ENCODE measurements around the gene ANKRD63. TPM values are rescaled to one million over a fixed set of nuclear protein-coding genes. Genes with fewer than 3 reads are reported as not detected.

The ANKRD63 gene
- total and polyA plus RNA-seq, 9 of the 15 experiments (the other 6 are each of a cell fraction or from before 2014, with no cell fraction given): 1.3 to 2.0 (median 1.8) TPM; not detected in 6

DNA sequence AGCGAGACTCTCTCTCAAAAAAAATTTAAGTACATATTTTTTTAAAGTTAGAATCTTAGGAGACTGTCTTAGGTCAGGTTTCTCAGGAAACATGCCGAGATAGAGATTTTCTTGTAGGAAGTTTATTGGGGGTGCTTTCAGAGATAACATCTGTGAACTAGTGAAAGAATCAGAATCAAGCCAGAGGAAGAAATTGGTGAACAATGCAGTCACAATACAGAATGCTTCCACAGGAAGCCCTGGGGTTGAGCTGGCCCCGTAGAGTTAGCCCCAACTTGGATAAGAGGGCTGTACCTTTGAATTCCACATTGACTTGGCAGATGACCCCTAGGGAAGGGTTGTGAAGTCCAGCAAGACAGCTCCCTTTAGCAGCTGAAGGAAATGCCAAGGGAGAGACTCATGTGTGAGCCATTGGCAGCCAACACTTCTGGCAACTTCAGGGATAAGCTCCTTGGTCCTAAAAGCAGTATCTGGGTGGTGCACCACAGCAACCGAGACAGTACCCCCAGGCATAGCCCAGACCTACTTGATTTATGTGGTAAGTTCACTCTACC, 31.9 kb upstream of the ANKRD63 start (continued):
- TF ChIP-seq KLF6 (CRISPR knock-in tag; IDR thresholded peaks at IDR 0.05; ENCODE audit: borderline replicate concordance) (no peak), E2F3 (CRISPR knock-in tag; IDR thresholded peaks at IDR 0.05) (no peak), TRIM24 (IDR thresholded peaks at IDR 0.05) (no peak)
- TF ChIP-seq, protein P1, sequence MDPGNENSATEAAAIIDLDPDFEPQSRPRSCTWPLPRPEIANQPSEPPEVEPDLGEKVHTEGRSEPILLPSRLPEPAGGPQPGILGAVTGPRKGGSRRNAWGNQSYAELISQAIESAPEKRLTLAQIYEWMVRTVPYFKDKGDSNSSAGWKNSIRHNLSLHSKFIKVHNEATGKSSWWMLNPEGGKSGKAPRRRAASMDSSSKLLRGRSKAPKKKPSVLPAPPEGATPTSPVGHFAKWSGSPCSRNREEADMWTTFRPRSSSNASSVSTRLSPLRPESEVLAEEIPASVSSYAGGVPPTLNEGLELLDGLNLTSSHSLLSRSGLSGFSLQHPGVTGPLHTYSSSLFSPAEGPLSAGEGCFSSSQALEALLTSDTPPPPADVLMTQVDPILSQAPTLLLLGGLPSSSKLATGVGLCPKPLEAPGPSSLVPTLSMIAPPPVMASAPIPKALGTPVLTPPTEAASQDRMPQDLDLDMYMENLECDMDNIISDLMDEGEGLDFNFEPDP (CRISPR knock-in tag; IDR thresholded peaks at IDR 0.05): no peak
- TF ChIP-seq, protein P2, sequence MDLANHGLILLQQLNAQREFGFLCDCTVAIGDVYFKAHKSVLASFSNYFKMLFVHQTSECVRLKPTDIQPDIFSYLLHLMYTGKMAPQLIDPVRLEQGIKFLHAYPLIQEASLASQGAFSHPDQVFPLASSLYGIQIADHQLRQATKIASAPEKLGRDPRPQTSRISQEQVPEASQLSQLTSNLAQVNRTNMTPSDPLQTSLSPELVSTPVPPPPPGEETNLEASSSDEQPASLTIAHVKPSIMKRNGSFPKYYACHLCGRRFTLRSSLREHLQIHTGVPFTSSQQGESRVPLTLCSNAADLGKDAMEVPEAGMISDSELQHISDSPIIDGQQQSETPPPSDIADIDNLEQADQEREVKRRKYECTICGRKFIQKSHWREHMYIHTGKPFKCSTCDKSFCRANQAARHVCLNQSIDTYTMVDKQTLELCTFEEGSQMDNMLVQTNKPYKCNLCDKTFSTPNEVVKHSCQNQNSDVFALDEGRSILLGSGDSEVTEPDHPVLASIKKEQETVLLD (IDR thresholded peaks at IDR 0.05): no peak
- TF ChIP-seq, protein P3, sequence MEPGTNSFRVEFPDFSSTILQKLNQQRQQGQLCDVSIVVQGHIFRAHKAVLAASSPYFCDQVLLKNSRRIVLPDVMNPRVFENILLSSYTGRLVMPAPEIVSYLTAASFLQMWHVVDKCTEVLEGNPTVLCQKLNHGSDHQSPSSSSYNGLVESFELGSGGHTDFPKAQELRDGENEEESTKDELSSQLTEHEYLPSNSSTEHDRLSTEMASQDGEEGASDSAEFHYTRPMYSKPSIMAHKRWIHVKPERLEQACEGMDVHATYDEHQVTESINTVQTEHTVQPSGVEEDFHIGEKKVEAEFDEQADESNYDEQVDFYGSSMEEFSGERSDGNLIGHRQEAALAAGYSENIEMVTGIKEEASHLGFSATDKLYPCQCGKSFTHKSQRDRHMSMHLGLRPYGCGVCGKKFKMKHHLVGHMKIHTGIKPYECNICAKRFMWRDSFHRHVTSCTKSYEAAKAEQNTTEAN (CRISPR knock-in tag; IDR thresholded peaks at IDR 0.05): no peak

Measured in K562 (cell line).